GM12878 (cell line): ENCODE data around the gene HSPB6. TPM values are rescaled to one million over a fixed set of nuclear protein-coding genes. Genes with fewer than 3 reads are reported as not detected.

Experiments
- ATAC-seq: fragments of 200-7000 bp; cut with Tn5 transposase; 3 replicates; pipeline ENCODE4 v1.9.1; 2020; ENCODE audit warnings: mild to moderate bottlenecking, moderate library complexity
- BruUV-seq: library from RNA; stranded (reverse); fragments of 400-500 nt; replicated peaks from 2 replicates; lab custom pipeline; 2021; lab: Mats Ljungman, UMichigan
- CTCF ChIA-PET: fragments of 300-600 bp; sonication (Branson Sonifier 250); formaldehyde crosslinking; extraction: SDS; loops from one replicate; lab custom pipeline; 2021; ENCODE audit warnings: inconsistent platforms; lab: Yijun Ruan, JAX
- POLR2A ChIA-PET: fragments of 350-600 bp; formaldehyde crosslinking; extraction: SDS; loops from one replicate; lab custom pipeline; 2021; ENCODE audit warnings: inconsistent platforms; lab: Charles Lee
- RAD21 ChIA-PET: fragments of 300-600 bp; sonication (Branson Sonifier 250); formaldehyde crosslinking; loops from one replicate; lab custom pipeline; 2023; ENCODE audit warnings: antibody characterized with exemption; ENCODE audit not compliant: unreplicated experiment; lab: Charles Lee
- SMC1A ChIA-PET: fragments of 300-600 bp; sonication (Branson Sonifier 250); formaldehyde crosslinking; loops from one replicate; lab custom pipeline; 2023; ENCODE audit not compliant: unreplicated experiment, uncharacterized antibody; lab: Charles Lee
- DNase-seq: peaks from one replicate; pipeline ENCODE4 v3.0.0-alpha.2; 2011; ENCODE audit warnings: low read depth, low spot score
- FAIRE-seq: peaks from 3 replicates; lab custom pipeline; 2011; peaks lifted over from hg19 to GRCh38; lab: Jason Lieb, UNC
- H2AFZ ChIP-seq: 2 replicates; pipeline ENCODE4 v1.6.0; 2011; ENCODE audit warnings: low read depth, low read length, control low read depth; ENCODE audit not compliant: control insufficient read depth
- H3K27ac ChIP-seq: 2 replicates; pipeline ENCODE4 v1.5.1; 2011; ENCODE audit warnings: control low read depth; ENCODE audit not compliant: control insufficient read depth, insufficient read depth
- H3K27me3 ChIP-seq, 2 experiments: replicated peaks in 1 of 2; 2 replicates each; pipeline versions ENCODE4 v1.6.0 to v1.6.1; 2011; ENCODE audit warnings: low read length in 1 of 2; ENCODE audit not compliant: control insufficient read depth in 2 of 2, insufficient read depth in 2 of 2
- H3K36me3 ChIP-seq, 2 experiments: 2 replicates each; pipeline ENCODE4 v1.5.1; 2011; ENCODE audit warnings: low read length in 1 of 2; ENCODE audit not compliant: control insufficient read depth in 2 of 2, insufficient read depth in 2 of 2
- H3K4me1 ChIP-seq: 2 replicates; pipeline ENCODE4 v1.6.1; 2011; ENCODE audit warnings: mild to moderate bottlenecking, low read length, moderate library complexity, mixed read lengths; ENCODE audit not compliant: control insufficient read depth, insufficient read depth
- H3K4me2 ChIP-seq: 2 replicates; pipeline ENCODE4 v1.6.0; 2011; ENCODE audit warnings: control low read depth; ENCODE audit not compliant: control insufficient read depth, insufficient read depth
- H3K4me3 ChIP-seq: fragments of 200-600 bp; sonication (generic); 2 replicates; pipeline ENCODE4 v1.5.1; 2016
- H3K79me2 ChIP-seq: 2 replicates; pipeline ENCODE4 v1.6.0; 2011; ENCODE audit warnings: low read length; ENCODE audit not compliant: control insufficient read depth, insufficient read depth
- H3K9ac ChIP-seq: 2 replicates; pipeline ENCODE4 v1.8.0; 2011; ENCODE audit warnings: low read length, control low read depth, mixed read lengths; ENCODE audit not compliant: control insufficient read depth, insufficient read depth
- H3K9me3 ChIP-seq: replicated peaks from 3 replicates; pipeline ENCODE4 v1.5.1; 2011; ENCODE audit warnings: mild to moderate bottlenecking, low read length; ENCODE audit not compliant: control insufficient read depth, insufficient read depth
- H4K20me1 ChIP-seq: 2 replicates; pipeline ENCODE4 v1.6.0; 2011; ENCODE audit not compliant: control insufficient read depth, insufficient read depth
- BRCA1 ChIP-seq: IDR thresholded peaks from 2 replicates; pipeline ENCODE4 v1.6.1; 2011; ENCODE audit warnings: low read depth, low read length, improper control_type of control experiment
- CBFB ChIP-seq: IDR thresholded peaks from 2 replicates; pipeline ENCODE4 v1.6.1; 2016; ENCODE audit warnings: antibody characterized with exemption, low read depth
- EED ChIP-seq: sonication (generic); IDR thresholded peaks from 2 replicates; pipeline ENCODE4 v1.6.1; 2016; ENCODE audit warnings: antibody characterized with exemption, low read depth
- FOS ChIP-seq: IDR thresholded peaks from 3 replicates; pipeline ENCODE4 v1.6.1; 2011; ENCODE audit warnings: borderline replicate concordance; ENCODE audit not compliant: insufficient read length; ENCODE audit errors: extremely low read depth
- FOXK2 ChIP-seq: fragments of 450-650 bp; IDR thresholded peaks from 2 replicates; pipeline ENCODE4 v1.6.1; 2017; ENCODE audit warnings: mild to moderate bottlenecking, moderate library complexity
- FOXM1 ChIP-seq: IDR thresholded peaks from 2 replicates; pipeline ENCODE4 v1.6.1; 2012; ENCODE audit warnings: low read depth, mild to moderate bottlenecking, inconsistent platforms, low read length, moderate library complexity
- MTA3 ChIP-seq: IDR thresholded peaks from 2 replicates; pipeline ENCODE4 v1.6.1; 2012; ENCODE audit warnings: low read length, inconsistent platforms, borderline replicate concordance
- MYB ChIP-seq: fragments of 150-350 bp; IDR thresholded peaks from 2 replicates; pipeline ENCODE4 v1.6.1; 2014; ENCODE audit warnings: mild to moderate bottlenecking, low read depth, low read length, borderline replicate concordance
- NR2C2 ChIP-seq: IDR thresholded peaks from 2 replicates; pipeline ENCODE4 v1.6.1; 2011; ENCODE audit warnings: borderline replicate concordance, low read depth; ENCODE audit not compliant: control insufficient read depth, insufficient read length
- NR2F1 ChIP-seq: fragments of 450-650 bp; conservative IDR thresholded peaks from 2 replicates; pipeline ENCODE4 v1.6.1; 2017; ENCODE audit warnings: mild to moderate bottlenecking
- SIX5 ChIP-seq: IDR thresholded peaks from 2 replicates; pipeline ENCODE4 v1.6.1; 2011; ENCODE audit warnings: mild to moderate bottlenecking, low read depth, low read length, moderate library complexity; ENCODE audit not compliant: severe bottlenecking
- SMAD1 ChIP-seq: fragments of 450-650 bp; IDR thresholded peaks from 2 replicates; pipeline ENCODE4 v1.6.1; 2018; ENCODE audit warnings: mild to moderate bottlenecking, low read depth; ENCODE audit not compliant: partially characterized antibody
- SMARCA5 ChIP-seq: fragments of 450-650 bp; IDR thresholded peaks from 2 replicates; pipeline ENCODE4 v1.6.1; 2017; ENCODE audit warnings: mild to moderate bottlenecking
- SPI1 ChIP-seq: IDR thresholded peaks from 2 replicates; pipeline ENCODE4 v1.6.1; 2011; ENCODE audit warnings: low read depth, mild to moderate bottlenecking, low read length, moderate library complexity, borderline replicate concordance; ENCODE audit not compliant: insufficient read depth
- STAT3 ChIP-seq: IDR thresholded peaks from 2 replicates; pipeline ENCODE4 v1.6.1; 2011; ENCODE audit warnings: low read depth, low read length, improper control_type of control experiment
- SUPT20H ChIP-seq: IDR thresholded peaks from 2 replicates; pipeline ENCODE4 v1.6.1; 2011; ENCODE audit warnings: low read depth, mild to moderate bottlenecking, low read length, moderate library complexity, borderline replicate concordance; ENCODE audit not compliant: control insufficient read depth
- TCF7 ChIP-seq: IDR thresholded peaks from 2 replicates; pipeline ENCODE4 v1.6.1; 2014; ENCODE audit warnings: antibody characterized with exemption, borderline replicate concordance
- WRNIP1 ChIP-seq: IDR thresholded peaks from 2 replicates; pipeline ENCODE4 v1.6.1; 2011; ENCODE audit warnings: low read depth, low read length, improper control_type of control experiment, borderline replicate concordance
- WGBS: methylation state at CpG from one replicate; pipeline ENCODE4 v1.1.6; 2016; ENCODE audit warnings: low lambda C conversion rate; ENCODE audit not compliant: insufficient replicate concordance, insufficient coverage; ENCODE audit errors: missing lambda C conversion rate; 5-methylcytosine and 5-hydroxymethylcytosine counted together
- in situ Hi-C: fragments of 300-500 bp; cut with MboI; formaldehyde crosslinking; loops from 9 replicates; pipeline ENCODE4 v1.14.3; 2018; ENCODE audit warnings: mixed read lengths
- intact Hi-C: fragments of 100-400 bp; cut with micrococcal nuclease; formaldehyde crosslinking; loops from one replicate; pipeline ENCODE4 v1.14.2; 2022; ENCODE audit not compliant: unreplicated experiment
- polyA plus RNA-seq, 11 experiments: library from polyadenylated mRNA; depleted of rRNA in 4 of 11; unstranded in 6 of 11; stranded (reverse) in 5 of 11; fragments of >200 nt; fragmentation: Nextera tagmentation in 4 of 11; fragmentation: Illumina TruSeq in 1 of 11; extraction: Ambion mirVana in 4 of 11; extraction: Trizol in 1 of 11; gene quantifications; 1 replicate in 1 of 11; 2 replicates in 10 of 11; pipeline versions ENCODE4 v1.2.1 to v1.2.3, GENCODE V29; 2011 to 2016; ENCODE audit warnings: inconsistent platforms in 2 of 11, missing spikeins in 2 of 11, low read depth in 1 of 11
- total RNA-seq, 4 experiments: library from RNA; depleted of rRNA in 3 of 4; stranded (reverse); fragments of >200 nt in 3 of 4; fragmentation: Illumina TruSeq in 1 of 4; extraction: Trizol in 1 of 4; gene quantifications; 2 replicates each; pipeline versions ENCODE4 v1.2.1 to v1.2.3, GENCODE V29; 2013 to 2021
- TF ChIP-seq, protein P1 (sequence below): fragments of 450-650 bp; IDR thresholded peaks from 2 replicates; pipeline ENCODE4 v1.6.1; 2017; ENCODE audit warnings: mild to moderate bottlenecking, low read depth, inconsistent platforms; ENCODE audit not compliant: poor library complexity, severe bottlenecking
- TF ChIP-seq, protein P2 (sequence below): IDR thresholded peaks from 2 replicates; pipeline ENCODE4 v1.6.1; 2011; ENCODE audit warnings: low read depth, low read length, improper control_type of control experiment, borderline replicate concordance
- TF ChIP-seq, protein P3 (sequence below): IDR thresholded peaks from 2 replicates; pipeline ENCODE4 v1.6.1; 2012; ENCODE audit warnings: low read length, inconsistent platforms

The HSPB6 gene
- total and polyA plus RNA-seq, 10 of the 15 experiments (the other 5 are each of a cell fraction or from before 2014, with no cell fraction given), result 0.09 to 1.6 (median 0.36) TPM; not detected in 4

DNA sequence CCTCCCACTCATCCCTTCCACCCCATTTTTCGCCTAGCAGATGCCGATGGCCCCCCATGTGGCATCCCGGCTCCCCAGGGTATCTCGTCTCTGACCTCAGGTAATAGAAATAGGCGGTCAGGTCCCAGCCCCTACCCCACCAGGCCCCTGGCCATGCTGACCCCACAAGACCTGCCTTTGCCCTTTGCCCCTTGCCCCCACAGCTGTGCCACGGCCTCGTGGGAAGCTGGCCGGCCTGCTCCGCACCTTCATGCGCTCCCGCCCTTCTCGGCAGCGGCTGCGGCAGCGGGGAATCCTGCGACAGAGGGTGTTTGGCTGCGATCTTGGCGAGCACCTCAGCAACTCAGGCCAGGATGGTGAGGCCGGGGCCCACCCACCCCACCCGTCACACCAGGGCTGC is 23.9 kb upstream of the HSPB6 start (continued):
- TF ChIP-seq, protein P1, sequence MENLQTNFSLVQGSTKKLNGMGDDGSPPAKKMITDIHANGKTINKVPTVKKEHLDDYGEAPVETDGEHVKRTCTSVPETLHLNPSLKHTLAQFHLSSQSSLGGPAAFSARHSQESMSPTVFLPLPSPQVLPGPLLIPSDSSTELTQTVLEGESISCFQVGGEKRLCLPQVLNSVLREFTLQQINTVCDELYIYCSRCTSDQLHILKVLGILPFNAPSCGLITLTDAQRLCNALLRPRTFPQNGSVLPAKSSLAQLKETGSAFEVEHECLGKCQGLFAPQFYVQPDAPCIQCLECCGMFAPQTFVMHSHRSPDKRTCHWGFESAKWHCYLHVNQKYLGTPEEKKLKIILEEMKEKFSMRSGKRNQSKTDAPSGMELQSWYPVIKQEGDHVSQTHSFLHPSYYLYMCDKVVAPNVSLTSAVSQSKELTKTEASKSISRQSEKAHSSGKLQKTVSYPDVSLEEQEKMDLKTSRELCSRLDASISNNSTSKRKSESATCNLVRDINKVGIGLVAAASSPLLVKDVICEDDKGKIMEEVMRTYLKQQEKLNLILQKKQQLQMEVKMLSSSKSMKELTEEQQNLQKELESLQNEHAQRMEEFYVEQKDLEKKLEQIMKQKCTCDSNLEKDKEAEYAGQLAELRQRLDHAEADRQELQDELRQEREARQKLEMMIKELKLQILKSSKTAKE, result no peak
- no peak for TF ChIP-seq EED
- TF ChIP-seq NR2C2, result no peak
- TF ChIP-seq NR2F1, result no peak
- TF ChIP-seq FOS, result no peak
- no peak for TF ChIP-seq SMARCA5
- TF ChIP-seq SMAD1, result no peak
- TF ChIP-seq, protein P2, sequence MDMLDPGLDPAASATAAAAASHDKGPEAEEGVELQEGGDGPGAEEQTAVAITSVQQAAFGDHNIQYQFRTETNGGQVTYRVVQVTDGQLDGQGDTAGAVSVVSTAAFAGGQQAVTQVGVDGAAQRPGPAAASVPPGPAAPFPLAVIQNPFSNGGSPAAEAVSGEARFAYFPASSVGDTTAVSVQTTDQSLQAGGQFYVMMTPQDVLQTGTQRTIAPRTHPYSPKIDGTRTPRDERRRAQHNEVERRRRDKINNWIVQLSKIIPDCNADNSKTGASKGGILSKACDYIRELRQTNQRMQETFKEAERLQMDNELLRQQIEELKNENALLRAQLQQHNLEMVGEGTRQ, result no peak

DNA sequence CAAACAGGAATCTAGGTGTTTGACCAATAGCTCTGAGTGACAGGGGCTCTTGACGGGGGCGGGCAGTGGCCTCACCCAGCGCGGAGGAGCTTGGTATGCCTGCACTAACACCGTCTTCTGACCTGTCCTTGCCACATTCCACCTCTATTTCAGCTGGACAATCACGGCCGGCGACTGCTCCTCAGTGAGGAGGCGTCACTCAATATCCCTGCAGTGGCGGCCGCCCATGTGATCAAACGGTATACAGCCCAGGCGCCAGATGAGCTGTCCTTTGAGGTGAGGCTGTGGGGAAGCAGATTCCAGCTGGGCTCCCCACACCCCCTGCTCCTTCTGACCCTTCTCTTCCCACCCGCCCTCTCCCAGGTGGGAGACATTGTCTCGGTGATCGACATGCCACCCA is 23.2 kb upstream of the HSPB6 start:
- no TSS peak for BruUV-seq
- intact Hi-C loops, result no loop called here
- no peaks in the 10 kb centered on the region for H3K79me2 ChIP-seq
- CTCF ChIA-PET, result no interaction called here
- H3K4me2 ChIP-seq, result no peak overlapping the region
- H2AFZ ChIP-seq, result no peak overlapping the region
- no peaks in the 10 kb centered on the region; a peak in 1 of 4 replicates for H3K36me3 ChIP-seq
- no peak overlapping the region for H3K9ac ChIP-seq
- 95% methylated on average over 13 of the region's 16 CpGs for WGBS
- no peak for FAIRE-seq
- POLR2A ChIA-PET, result interaction anchor here (0.5 to 1.6 kb wide), 2 partner anchors 32 to 62 kb away, joined by 3 to 4 read pairs; partner anchors contain the start of gene LIN37
- in situ Hi-C loops, result no loop called here
- SMC1A ChIA-PET, result no interaction called here
- no peak overlapping the region for H3K4me3 ChIP-seq
- ATAC-seq, result no peak
- RAD21 ChIA-PET, result no interaction called here
- H4K20me1 ChIP-seq, result no peaks in the 10 kb centered on the region
- no peak for DNase-seq
- no peaks in the 10 kb centered on the region for H3K4me1 ChIP-seq
- no peaks in the 10 kb centered on the region for H3K27me3 ChIP-seq
- no peak overlapping the region for H3K27ac ChIP-seq
- no peaks in the 10 kb centered on the region for H3K9me3 ChIP-seq
- no peak for TF ChIP-seq SPI1
- TF ChIP-seq, protein P3, sequence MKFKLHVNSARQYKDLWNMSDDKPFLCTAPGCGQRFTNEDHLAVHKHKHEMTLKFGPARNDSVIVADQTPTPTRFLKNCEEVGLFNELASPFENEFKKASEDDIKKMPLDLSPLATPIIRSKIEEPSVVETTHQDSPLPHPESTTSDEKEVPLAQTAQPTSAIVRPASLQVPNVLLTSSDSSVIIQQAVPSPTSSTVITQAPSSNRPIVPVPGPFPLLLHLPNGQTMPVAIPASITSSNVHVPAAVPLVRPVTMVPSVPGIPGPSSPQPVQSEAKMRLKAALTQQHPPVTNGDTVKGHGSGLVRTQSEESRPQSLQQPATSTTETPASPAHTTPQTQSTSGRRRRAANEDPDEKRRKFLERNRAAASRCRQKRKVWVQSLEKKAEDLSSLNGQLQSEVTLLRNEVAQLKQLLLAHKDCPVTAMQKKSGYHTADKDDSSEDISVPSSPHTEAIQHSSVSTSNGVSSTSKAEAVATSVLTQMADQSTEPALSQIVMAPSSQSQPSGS, result no peak
- no peak for TF ChIP-seq BRCA1
- TF ChIP-seq SIX5, result no peak
- TF ChIP-seq FOXM1, result no peak
- no peak for TF ChIP-seq SUPT20H
- no peak for TF ChIP-seq STAT3
- TF ChIP-seq CBFB, result no peak
- TF ChIP-seq FOXK2, result no peak
- TF ChIP-seq TCF7, result no peak
- no peak for TF ChIP-seq MYB
- TF ChIP-seq WRNIP1, result no peak
- TF ChIP-seq MTA3, result no peak
